CD4-positive, alpha-beta memory T cell (primary cell): Measurements from ENCODE around the gene SLC22A31. TPM values are rescaled to one million over a fixed set of nuclear protein-coding genes. Genes with fewer than 3 reads are reported as not detected.

Experiments
- CTCF ChIA-PET: fragments of 350-600 bp; sonication (Branson Sonifier 250); formaldehyde crosslinking; loops from one replicate; lab custom pipeline; 2021; ENCODE audit warnings: inconsistent platforms; ENCODE audit not compliant: partially characterized antibody; lab: Charles Lee
- POLR2A ChIA-PET: fragments of 350-600 bp; sonication (Branson Sonifier 250); formaldehyde crosslinking; loops from one replicate; lab custom pipeline; 2021; ENCODE audit not compliant: partially characterized antibody; lab: Charles Lee
- DNase-seq, 5 donors: peaks; one replicate each; pipeline versions ENCODE4 v3.0.0 to v3.0.0-alpha.2; 2020 to 2022; ENCODE audit warnings: mixed read lengths in 1 of 5
- H3K27ac ChIP-seq: one replicate; pipeline ENCODE4 v1.7.0; 2013; ENCODE audit warnings: low read depth, low read length
- H3K27me3 ChIP-seq: 2 replicates; pipeline ENCODE4 v1.7.0; 2013; ENCODE audit warnings: mild to moderate bottlenecking, low read length, moderate library complexity; ENCODE audit not compliant: insufficient read depth
- H3K36me3 ChIP-seq: 2 replicates; pipeline ENCODE4 v1.7.0; 2013; ENCODE audit warnings: mild to moderate bottlenecking, low read length, moderate library complexity; ENCODE audit not compliant: insufficient read depth
- H3K4me1 ChIP-seq: 2 replicates; pipeline ENCODE4 v1.7.0; 2013; ENCODE audit warnings: mild to moderate bottlenecking, low read length, moderate library complexity; ENCODE audit not compliant: insufficient read depth
- H3K4me3 ChIP-seq, 2 donors: one replicate each; pipeline ENCODE4 v1.7.0; 2013; ENCODE audit warnings: low read length in 2 of 2, mild to moderate bottlenecking in 1 of 2
- H3K9me3 ChIP-seq, 2 donors: one replicate each; pipeline ENCODE4 v1.7.0; 2013; ENCODE audit warnings: low read length in 2 of 2, control low read depth in 1 of 2; ENCODE audit not compliant: control insufficient read depth in 1 of 2
- H3K27ac Mint-ChIP-seq, 7 donors: one replicate each; pipeline ENCODE4 v1.8.0; 2020 to 2021; ENCODE audit warnings: mixed read lengths in 7 of 7, mild to moderate bottlenecking in 6 of 7, inconsistent platforms in 3 of 7, moderate library complexity in 3 of 7
- H3K27me3 Mint-ChIP-seq, 2 donors: one replicate each; pipeline ENCODE4 v1.8.0; 2020 to 2021; ENCODE audit warnings: mixed read lengths in 2 of 2
- H3K36me3 Mint-ChIP-seq, 2 donors: one replicate each; pipeline ENCODE4 v1.8.0; 2020 to 2021; ENCODE audit warnings: mixed read lengths in 2 of 2, inconsistent platforms in 1 of 2, mild to moderate bottlenecking in 1 of 2
- H3K4me1 Mint-ChIP-seq, 4 donors: one replicate each; pipeline ENCODE4 v1.8.0; 2020 to 2021; ENCODE audit warnings: mixed read lengths in 4 of 4, mild to moderate bottlenecking in 1 of 4
- H3K4me3 Mint-ChIP-seq, 8 donors: one replicate each; pipeline ENCODE4 v1.8.0; 2020 to 2021; ENCODE audit warnings: mixed read lengths in 8 of 8, mild to moderate bottlenecking in 7 of 8, moderate library complexity in 6 of 8, inconsistent platforms in 3 of 8
- H3K9me3 Mint-ChIP-seq, 8 donors: one replicate each; pipeline ENCODE4 v1.8.0; 2020 to 2021; ENCODE audit warnings: mixed read lengths in 8 of 8, mild to moderate bottlenecking in 5 of 8, inconsistent platforms in 3 of 8, moderate library complexity in 1 of 8
- intact Hi-C: fragments of 100-400 bp; cut with micrococcal nuclease; formaldehyde crosslinking; loops from one replicate; pipeline ENCODE4 v1.15.1; 2023
- polyA plus RNA-seq, 2 donors: library from polyadenylated mRNA; unstranded; fragments of 300-500 nt; fragmentation: Illumina TruSeq; gene quantifications; one replicate each; pipeline ENCODE4 v1.2.3, GENCODE V29; 2021
- total RNA-seq, 2 experiments: library from RNA; stranded (reverse); gene quantifications; one replicate each; pipeline ENCODE4 v1.2.3, GENCODE V29; 2021

SLC22A31 gene
- total and polyA plus RNA-seq, 4 experiments from 2014 or later, result 0.32 to 0.48 (median 0.44) TPM; not detected in 1

- ChIA-PET CTCF (no interaction called here), POLR2A (no interaction called here)
- Mint-ChIP-seq H3K4me3 (peak overlapping the region; percentile 36 to 75 (median 64)), H3K27me3 (peaks cover 29 to 30% of the 10 kb centered on the region in 2 donors), H3K27ac (peak overlapping the region in 3 of 7 donors; percentile 30 to 86 (median 70)), H3K36me3 (peaks cover 0 to 6% of the 10 kb centered on the region in 2 donors), H3K4me1 (peaks cover 0 to 21% (median 12%) of the 10 kb centered on the region in 4 donors), H3K9me3 (peaks cover 0 to 10% (median 3%) of the 10 kb centered on the region in 8 donors)
- Histone ChIP-seq H3K4me1 (peaks cover 10% of the 10 kb centered on the region), H3K9me3 (no peaks in the 10 kb centered on the region), H3K36me3 (no peaks in the 10 kb centered on the region), H3K4me3 (no peak overlapping the region), H3K27me3 (peaks cover 13% of the 10 kb centered on the region), H3K27ac (no peak overlapping the region)
- intact Hi-C loops, result no loop called here
- no peak for DNase-seq
Measured at GRCh38 chr16:89202422-89203215, 2.3 kb upstream of the SLC22A31 start.

GRCh38 chr16:89201439-89202377 is 1.4 kb upstream of the SLC22A31 start:
- Histone ChIP-seq H3K9me3 (no peaks in the 10 kb centered on the region), H3K27me3 (peaks cover 13% of the 10 kb centered on the region), H3K36me3 (no peaks in the 10 kb centered on the region), H3K27ac (no peak overlapping the region), H3K4me1 (peaks cover 10% of the 10 kb centered on the region), H3K4me3 (no peak overlapping the region)
- DNase-seq, result peak; percentile 60 to 75 (median 71)
- Mint-ChIP-seq H3K4me3 (peak overlapping the region in 7 of 8 donors; percentile 20 to 73 (median 64)), H3K27ac (peak overlapping the region in 1 of 7 donors; percentile 70), H3K36me3 (peaks cover 0 to 6% of the 10 kb centered on the region in 2 donors), H3K27me3 (peaks cover 27 to 29% of the 10 kb centered on the region in 2 donors), H3K4me1 (peaks cover 0 to 21% (median 12%) of the 10 kb centered on the region in 4 donors), H3K9me3 (peaks cover 0 to 10% (median 3%) of the 10 kb centered on the region in 8 donors)
- CTCF ChIA-PET, result no interaction called here
- intact Hi-C loops, result loop anchor here (1.0 kb wide), 2 partner anchors 9 to 30 kb away; partner anchors contain the start of gene CDH15
- POLR2A ChIA-PET, result no interaction called here

- peaks cover 25% of the 10 kb centered on the region in 2 donors for H3K27me3 Mint-ChIP-seq
- H3K27ac Mint-ChIP-seq, result peak overlapping the region in 1 of 7 donors; percentile 52
Measured at GRCh38 chr16:89200850-89201411, 594 bp upstream of the SLC22A31 start.

GRCh38 chr16:89199241-89200123 is 855 bp downstream of the SLC22A31 start:
- no peaks in the 10 kb centered on the region for H3K9me3 ChIP-seq
- Mint-ChIP-seq H3K27me3 (peaks cover 25% of the 10 kb centered on the region in 2 donors), H3K4me1 (peaks cover 0 to 21% (median 12%) of the 10 kb centered on the region in 4 donors), H3K36me3 (peaks cover 0 to 6% of the 10 kb centered on the region in 2 donors), H3K27ac (peak overlapping the region in 1 of 7 donors; percentile 32), H3K4me3 (peak overlapping the region in 2 of 8 donors; percentile 46 to 59), H3K9me3 (peaks cover 0 to 10% (median 3%) of the 10 kb centered on the region in 8 donors)
- DNase-seq, result no peak
- no peak overlapping the region for H3K27ac ChIP-seq
- CTCF ChIA-PET, result no interaction called here
- POLR2A ChIA-PET, result interaction anchor here (0.7 kb wide), 1 partner anchor 99 kb away, joined by 3 read pairs; no protein-coding TSS in a partner anchor
- intact Hi-C loops, result no loop called here
- H3K4me3 ChIP-seq, result no peak overlapping the region
- peaks cover 10% of the 10 kb centered on the region for H3K4me1 ChIP-seq
- H3K36me3 ChIP-seq, result no peaks in the 10 kb centered on the region
- H3K27me3 ChIP-seq, result peaks cover 13% of the 10 kb centered on the region

More at GRCh38 chr16:89200850-89201411, 594 bp upstream of the SLC22A31 start:
- Mint-ChIP-seq H3K36me3 (peaks cover 0 to 6% of the 10 kb centered on the region in 2 donors), H3K4me3 (peak overlapping the region in 5 of 8 donors; percentile 12 to 61 (median 41)), H3K9me3 (peaks cover 0 to 10% (median 3%) of the 10 kb centered on the region in 8 donors), H3K4me1 (peaks cover 0 to 21% (median 12%) of the 10 kb centered on the region in 4 donors)
- ChIA-PET CTCF (no interaction called here), POLR2A (no interaction called here)
- no peak for DNase-seq
- H3K27ac ChIP-seq, result no peak overlapping the region
- no peaks in the 10 kb centered on the region for H3K9me3 ChIP-seq
- H3K4me1 ChIP-seq, result peaks cover 10% of the 10 kb centered on the region
- H3K36me3 ChIP-seq, result no peaks in the 10 kb centered on the region
- intact Hi-C loops, result loop anchor here (1.0 kb wide), 2 partner anchors 9 to 30 kb away; partner anchors contain the start of gene CDH15
- H3K27me3 ChIP-seq, result peaks cover 13% of the 10 kb centered on the region
- no peak overlapping the region for H3K4me3 ChIP-seq

GRCh38 chr16:89198417-89199240 is 1.7 kb downstream of the SLC22A31 start:
- Histone ChIP-seq H3K36me3 (no peaks in the 10 kb centered on the region), H3K4me1 (peaks cover 10% of the 10 kb centered on the region), H3K9me3 (no peaks in the 10 kb centered on the region), H3K4me3 (no peak overlapping the region), H3K27me3 (peaks cover 13% of the 10 kb centered on the region), H3K27ac (no peak overlapping the region)
- H3K9me3 Mint-ChIP-seq, result peaks cover 0 to 10% (median 3%) of the 10 kb centered on the region in 8 donors
- intact Hi-C loops, result no loop called here
- H3K27ac Mint-ChIP-seq, result peak overlapping the region in 1 of 7 donors; percentile 71
- ChIA-PET POLR2A (interaction anchor here (0.7 kb wide), 1 partner anchor 98 kb away, joined by 3 read pairs; no protein-coding TSS in a partner anchor), CTCF (no interaction called here)
- no peak overlapping the region for H3K4me3 Mint-ChIP-seq
- H3K27me3 Mint-ChIP-seq, result peaks cover 18 to 19% of the 10 kb centered on the region in 2 donors
- peaks cover 0 to 6% of the 10 kb centered on the region in 2 donors for H3K36me3 Mint-ChIP-seq
- DNase-seq, result no peak
- peaks cover 0 to 21% (median 12%) of the 10 kb centered on the region in 4 donors for H3K4me1 Mint-ChIP-seq
